Measurements from ENCODE around the gene COL21A1.
A peak's percentile ranks its signal among the peaks of the same experiment; 100 is the strongest.
"Not testable (repeated sequence)": the region's sequence is repeated elsewhere in the genome, so short reads cannot be mapped to it uniquely, and the experiment has no call there.

The COL21A1 gene

DNA sequence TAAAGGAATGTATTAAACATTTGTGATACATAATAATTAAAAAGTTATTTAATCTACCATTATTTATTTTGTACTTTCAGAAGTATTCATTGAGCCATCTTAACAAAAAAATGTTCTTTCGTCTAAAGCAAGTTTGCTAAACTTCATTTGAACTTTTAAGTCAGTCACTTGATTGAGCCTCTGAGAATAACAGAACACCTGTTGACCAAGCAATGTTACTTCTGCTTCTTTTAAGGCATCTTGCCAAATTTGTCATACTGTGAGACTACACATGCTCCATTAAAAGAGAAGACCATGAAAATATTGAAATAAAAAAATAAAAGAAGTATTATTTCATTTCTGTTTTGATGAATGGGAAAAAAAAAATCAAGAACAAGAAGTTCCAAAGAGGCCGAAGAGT, 230.2 kb downstream of the COL21A1 start:
- no peak overlapping the region for H3K4me3 ChIP-seq (ENCODE audit: low read depth, low read length)
- TF ChIP-seq, protein P1, sequence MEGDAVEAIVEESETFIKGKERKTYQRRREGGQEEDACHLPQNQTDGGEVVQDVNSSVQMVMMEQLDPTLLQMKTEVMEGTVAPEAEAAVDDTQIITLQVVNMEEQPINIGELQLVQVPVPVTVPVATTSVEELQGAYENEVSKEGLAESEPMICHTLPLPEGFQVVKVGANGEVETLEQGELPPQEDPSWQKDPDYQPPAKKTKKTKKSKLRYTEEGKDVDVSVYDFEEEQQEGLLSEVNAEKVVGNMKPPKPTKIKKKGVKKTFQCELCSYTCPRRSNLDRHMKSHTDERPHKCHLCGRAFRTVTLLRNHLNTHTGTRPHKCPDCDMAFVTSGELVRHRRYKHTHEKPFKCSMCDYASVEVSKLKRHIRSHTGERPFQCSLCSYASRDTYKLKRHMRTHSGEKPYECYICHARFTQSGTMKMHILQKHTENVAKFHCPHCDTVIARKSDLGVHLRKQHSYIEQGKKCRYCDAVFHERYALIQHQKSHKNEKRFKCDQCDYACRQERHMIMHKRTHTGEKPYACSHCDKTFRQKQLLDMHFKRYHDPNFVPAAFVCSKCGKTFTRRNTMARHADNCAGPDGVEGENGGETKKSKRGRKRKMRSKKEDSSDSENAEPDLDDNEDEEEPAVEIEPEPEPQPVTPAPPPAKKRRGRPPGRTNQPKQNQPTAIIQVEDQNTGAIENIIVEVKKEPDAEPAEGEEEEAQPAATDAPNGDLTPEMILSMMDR (IDR thresholded peaks at IDR 0.05; ENCODE audit: insufficient read depth, low read length, missing control alignments): no peak
- ChIA-PET CTCF (no interaction called here), POLR2A (no interaction called here)
- no peak for DNase-seq (ENCODE audit: low read depth, low spot score)

DNA sequence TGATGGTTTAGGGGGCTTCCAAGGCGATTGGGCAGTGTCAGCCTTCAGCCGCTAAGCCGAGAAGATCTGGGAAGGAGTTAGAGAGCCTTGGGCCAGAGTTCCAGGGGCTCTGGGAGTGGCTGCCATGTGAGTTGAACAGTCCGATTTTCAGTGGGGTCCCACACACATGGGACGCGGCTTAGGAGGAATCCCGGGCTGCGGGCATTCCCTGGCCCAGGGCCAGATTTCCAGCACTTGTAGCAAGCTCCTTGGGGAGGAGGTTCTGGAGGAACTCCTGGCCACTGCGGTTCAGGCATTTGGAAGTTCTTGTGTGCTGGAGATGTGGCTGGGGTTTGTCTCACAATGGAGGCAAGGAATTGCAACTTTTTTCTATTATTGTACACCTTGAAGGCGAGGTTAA, 233.3 kb downstream of the COL21A1 start:
- H3K4me3 ChIP-seq (ENCODE audit: low read depth, low read length); CTCF ChIA-PET; POLR2A ChIA-PET; DNase-seq (ENCODE audit: low read depth, low spot score): not testable (repeated sequence)

DNA sequence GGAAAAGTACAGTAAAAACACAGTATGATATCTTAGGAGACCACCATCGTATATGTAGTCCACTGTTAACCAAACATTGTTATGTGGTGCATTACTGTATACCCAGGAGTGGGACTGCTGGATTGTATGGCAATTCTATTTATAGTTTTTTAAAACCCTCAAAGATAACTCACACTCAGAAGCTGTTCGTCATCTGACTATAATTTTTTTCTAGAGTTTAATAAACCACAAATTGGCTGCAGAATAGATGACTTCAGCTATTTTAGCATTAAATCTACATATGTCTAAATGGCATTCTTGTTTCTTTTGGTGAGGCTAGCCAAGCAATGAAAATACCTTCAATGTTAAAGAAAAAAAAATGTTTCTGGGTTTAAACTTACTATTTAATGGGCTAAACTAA, 237.7 kb downstream of the COL21A1 start:
- ChIA-PET CTCF (interaction anchor here (1.0 to 1.5 kb wide), 2 partner anchors 279 to 283 kb away, joined by 3 to 6 read pairs; no protein-coding TSS in a partner anchor), POLR2A (no interaction called here)
- TF ChIP-seq, protein P1 (IDR thresholded peaks at IDR 0.05; ENCODE audit: insufficient read depth, low read length, missing control alignments): no peak

More for the DNA sequence above, 237.7 kb downstream of the COL21A1 start:
- DNase-seq (ENCODE audit: low read depth, low spot score): peak; percentile 19
- no peak overlapping the region for H3K4me3 ChIP-seq (ENCODE audit: low read depth, low read length)
